Sigmoid colon (tissue), 3 donors: ENCODE measurements around the gene GNMT.

Source experiments
- POLR2A ChIP-seq, 2 donors: fragments of 450-650 bp; IDR thresholded peaks; one replicate each; pipeline ENCODE4 v1.6.1; 2016; ENCODE audit warnings: antibody characterized with exemption in 2 of 2, mild to moderate bottlenecking in 2 of 2, moderate library complexity in 2 of 2
- TF ChIP-seq, protein P1 (sequence below), 4 experiments: fragments of 450-650 bp in 3 of 4; fragments of 200-600 bp in 1 of 4; IDR thresholded peaks; one replicate each; pipeline ENCODE4 v1.5.1; 2016 to 2019; ENCODE audit warnings: antibody characterized with exemption in 4 of 4, mild to moderate bottlenecking in 3 of 4, moderate library complexity in 2 of 4

DNA sequence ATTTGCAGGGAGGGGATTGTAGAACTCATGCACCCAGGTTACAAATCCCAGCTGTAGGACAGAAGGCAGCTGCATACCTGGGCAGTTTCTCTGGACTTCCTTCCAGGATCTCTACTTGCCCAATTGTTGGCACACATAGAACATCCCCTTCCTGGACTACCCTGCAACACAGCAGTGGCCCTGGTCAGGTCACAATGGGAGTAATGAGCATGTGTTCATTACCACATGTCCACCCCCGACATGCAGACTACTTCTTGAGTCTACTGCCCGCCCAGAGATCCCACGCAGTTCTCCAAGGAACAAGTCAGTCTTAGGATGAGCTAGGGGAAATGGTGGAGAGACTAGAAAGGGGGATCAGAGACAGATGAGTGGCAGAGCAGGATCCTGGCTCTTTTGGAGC lies 13.4 kb downstream of the GNMT start:
- TF ChIP-seq POLR2A (IDR thresholded peaks at IDR 0.05): no peak
- TF ChIP-seq, protein P1, sequence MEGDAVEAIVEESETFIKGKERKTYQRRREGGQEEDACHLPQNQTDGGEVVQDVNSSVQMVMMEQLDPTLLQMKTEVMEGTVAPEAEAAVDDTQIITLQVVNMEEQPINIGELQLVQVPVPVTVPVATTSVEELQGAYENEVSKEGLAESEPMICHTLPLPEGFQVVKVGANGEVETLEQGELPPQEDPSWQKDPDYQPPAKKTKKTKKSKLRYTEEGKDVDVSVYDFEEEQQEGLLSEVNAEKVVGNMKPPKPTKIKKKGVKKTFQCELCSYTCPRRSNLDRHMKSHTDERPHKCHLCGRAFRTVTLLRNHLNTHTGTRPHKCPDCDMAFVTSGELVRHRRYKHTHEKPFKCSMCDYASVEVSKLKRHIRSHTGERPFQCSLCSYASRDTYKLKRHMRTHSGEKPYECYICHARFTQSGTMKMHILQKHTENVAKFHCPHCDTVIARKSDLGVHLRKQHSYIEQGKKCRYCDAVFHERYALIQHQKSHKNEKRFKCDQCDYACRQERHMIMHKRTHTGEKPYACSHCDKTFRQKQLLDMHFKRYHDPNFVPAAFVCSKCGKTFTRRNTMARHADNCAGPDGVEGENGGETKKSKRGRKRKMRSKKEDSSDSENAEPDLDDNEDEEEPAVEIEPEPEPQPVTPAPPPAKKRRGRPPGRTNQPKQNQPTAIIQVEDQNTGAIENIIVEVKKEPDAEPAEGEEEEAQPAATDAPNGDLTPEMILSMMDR (IDR thresholded peaks at IDR 0.05): no peak
